COLO668 (cell line): ENCODE measurements around the gene VPS41.
A peak's percentile ranks its signal among the peaks of the same experiment; 100 is the strongest.

Experiments
- DNase-seq: peaks from one replicate; lab custom pipeline; 2025; ENCODE audit not compliant: unreplicated experiment; lab: John Stamatoyannopoulos, UW

The VPS41 gene

GRCh38 chr7:38820571-38820970 is 88.4 kb downstream of the VPS41 start:
- no peak for DNase-seq

GRCh38 chr7:38819463-38819862 is 89.5 kb downstream of the VPS41 start:
- DNase-seq = no peak

- no peak for DNase-seq
These were observed 91.5 kb downstream of the VPS41 start for GRCh38 chr7:38817526-38817925.

- no peak for DNase-seq
These were observed 95.2 kb downstream of the VPS41 start for GRCh38 chr7:38813768-38814167.

- no peak for DNase-seq
These were observed 102.1 kb downstream of the VPS41 start for GRCh38 chr7:38806912-38807311.

GRCh38 chr7:38801786-38802185 is 107.2 kb downstream of the VPS41 start:
- DNase-seq = no peak

- DNase-seq = no peak
These were observed 110.3 kb downstream of the VPS41 start for GRCh38 chr7:38798552-38799267.

GRCh38 chr7:38796626-38797501 is 112.1 kb downstream of the VPS41 start:
- DNase-seq = peak; percentile 78

GRCh38 chr7:38795593-38795992 is 113.4 kb downstream of the VPS41 start:
- no peak for DNase-seq

GRCh38 chr7:38781991-38782390 is 127.0 kb downstream of the VPS41 start:
- DNase-seq = no peak

- no peak for DNase-seq
These were observed 131.4 kb downstream of the VPS41 start for GRCh38 chr7:38777609-38778008.

GRCh38 chr7:38775506-38776175 is 133.3 kb downstream of the VPS41 start:
- DNase-seq = peak; percentile 37

- DNase-seq = no peak
These were observed 135.6 kb downstream of the VPS41 start for GRCh38 chr7:38773430-38773829.

GRCh38 chr7:38760226-38760625 is 148.8 kb downstream of the VPS41 start:
- DNase-seq = no peak

- DNase-seq = no peak
These were observed 150.0 kb downstream of the VPS41 start for GRCh38 chr7:38759028-38759427.

- no peak for DNase-seq
These were observed 151.1 kb downstream of the VPS41 start for GRCh38 chr7:38757931-38758330.

- no peak for DNase-seq
These were observed 152.5 kb downstream of the VPS41 start for GRCh38 chr7:38756521-38756920.

GRCh38 chr7:38753347-38753746 is 155.6 kb downstream of the VPS41 start:
- DNase-seq = no peak

GRCh38 chr7:38751416-38751815 is 157.6 kb downstream of the VPS41 start:
- DNase-seq = no peak

- no peak for DNase-seq
These were observed 160.9 kb downstream of the VPS41 start for GRCh38 chr7:38748056-38748610.

- DNase-seq = no peak
These were observed 162.6 kb downstream of the VPS41 start for GRCh38 chr7:38746438-38746837.
